Erythroblast (primary cell): ENCODE measurements around the gene ZNF536.

Source experiments
- GATA1 ChIP-seq: IDR thresholded peaks from 2 replicates; pipeline ENCODE4 v1.6.1; 2011; ENCODE audit warnings: low read depth, mild to moderate bottlenecking, control low read depth, low read length, moderate library complexity
- POLR2A ChIP-seq: IDR thresholded peaks from 2 replicates; pipeline ENCODE4 v1.6.1; 2011; ENCODE audit warnings: mild to moderate bottlenecking, low read length

- TF ChIP-seq POLR2A (no peak), GATA1 (no peak)
These were observed 233.1 kb downstream of the ZNF536 start for GRCh38 chr19:30605333-30605732.
